Keratinocyte (primary cell): ENCODE measurements around the gene SCML2. TPM values are rescaled to one million over a fixed set of nuclear protein-coding genes. Genes with fewer than 3 reads are reported as not detected.

ENCODE experiments used
- DNase-seq: peaks from one replicate; pipeline ENCODE4 v3.0.0-alpha.2; 2011; ENCODE audit warnings: low read depth, missing footprints, low spot score
- FAIRE-seq: peaks from 2 replicates; lab custom pipeline; 2011; peaks lifted over from hg19 to GRCh38; lab: Jason Lieb, UNC
- H2AFZ ChIP-seq: 2 replicates; pipeline ENCODE4 v1.6.0; 2012; ENCODE audit warnings: low read length, control low read depth, inconsistent platforms; ENCODE audit not compliant: control insufficient read depth
- H3K27ac ChIP-seq: 2 replicates; pipeline ENCODE4 v1.5.1; 2011; ENCODE audit warnings: low read length; ENCODE audit not compliant: control insufficient read depth, insufficient read depth
- H3K27me3 ChIP-seq: 3 replicates; pipeline ENCODE4 v1.6.0; 2011; ENCODE audit warnings: low read length; ENCODE audit not compliant: control insufficient read depth, insufficient read depth; ENCODE audit errors: extremely low read depth
- H3K36me3 ChIP-seq, 2 experiments: 2 replicates in 1 of 2; 3 replicates in 1 of 2; pipeline ENCODE4 v1.5.1; 2011; ENCODE audit warnings: low read length in 2 of 2, mild to moderate bottlenecking in 1 of 2; ENCODE audit not compliant: control insufficient read depth in 2 of 2, insufficient read depth in 2 of 2; ENCODE audit errors: extremely low read depth in 1 of 2
- H3K4me1 ChIP-seq: 3 replicates; pipeline ENCODE4 v1.5.1; 2011; ENCODE audit warnings: low read length; ENCODE audit not compliant: control insufficient read depth, insufficient read depth; ENCODE audit errors: extremely low read depth
- H3K4me2 ChIP-seq: 3 replicates; pipeline ENCODE4 v1.6.0; 2011; ENCODE audit warnings: low read depth, low read length; ENCODE audit not compliant: control insufficient read depth, insufficient read depth; ENCODE audit errors: extremely low read depth
- H3K4me3 ChIP-seq, 3 experiments: fragments of 200-600 bp in 1 of 3; sonication (generic) in 1 of 3; 2 replicates in 2 of 3; 3 replicates in 1 of 3; pipeline ENCODE4 v1.5.1; 2011 to 2016; ENCODE audit warnings: low read length in 3 of 3, mild to moderate bottlenecking in 3 of 3, control low read depth in 2 of 3, inconsistent platforms in 1 of 3, low read depth in 1 of 3, mixed read lengths in 1 of 3, mixed run types in 1 of 3, moderate library complexity in 1 of 3; ENCODE audit not compliant: control insufficient read depth in 2 of 3, insufficient read depth in 2 of 3; ENCODE audit errors: extremely low read depth in 1 of 3
- H3K79me2 ChIP-seq: 2 replicates; pipeline ENCODE4 v1.6.0; 2012; ENCODE audit warnings: low read length; ENCODE audit not compliant: control insufficient read depth, insufficient read depth
- H3K9ac ChIP-seq: 3 replicates; pipeline ENCODE4 v1.6.0; 2011; ENCODE audit warnings: low read length; ENCODE audit not compliant: control insufficient read depth, insufficient read depth; ENCODE audit errors: extremely low read depth
- H3K9me1 ChIP-seq: 3 replicates; pipeline ENCODE4 v1.6.0; 2011; ENCODE audit warnings: low read length; ENCODE audit not compliant: control insufficient read depth, insufficient read depth; ENCODE audit errors: extremely low read depth
- H3K9me3 ChIP-seq: 2 replicates; pipeline ENCODE4 v1.5.1; 2012; ENCODE audit warnings: low read depth, low read length; ENCODE audit not compliant: control insufficient read depth
- H4K20me1 ChIP-seq: 3 replicates; pipeline ENCODE4 v1.6.0; 2011; ENCODE audit warnings: low read length; ENCODE audit not compliant: control insufficient read depth, insufficient read depth; ENCODE audit errors: extremely low read depth
- EZH2 ChIP-seq: IDR thresholded peaks from one replicate; pipeline ENCODE4 v1.6.1; 2012; ENCODE audit warnings: inconsistent platforms, mild to moderate bottlenecking, low read length, moderate library complexity
- dilution Hi-C: fragments of 300-500 bp; cut with MboI; formaldehyde crosslinking; loops from one replicate; pipeline ENCODE4 v1.7.0; 2020; ENCODE audit warnings: low sequenced_read_pairs; ENCODE audit not compliant: extremely low pct_ligation_motif_present
- polyA plus RNA-seq, 5 experiments: library from polyadenylated mRNA; depleted of rRNA in 3 of 5; stranded (reverse) in 3 of 5; stranded (forward) in 1 of 5; unstranded in 1 of 5; fragments of >200 nt; gene quantifications; 1 replicate in 1 of 5; 2 replicates in 3 of 5; 3 replicates in 1 of 5; pipeline versions ENCODE4 v1.2.1 to v1.2.3, GENCODE V29; 2011 to 2012; ENCODE audit warnings: missing spikeins in 2 of 5, low read depth in 1 of 5, low replicate concordance in 1 of 5
- TF ChIP-seq, protein P1 (sequence below), 3 experiments: IDR thresholded peaks in 1 of 3; conservative IDR thresholded peaks in 1 of 3; optimal IDR thresholded peaks in 1 of 3; 2 replicates in 2 of 3; 3 replicates in 1 of 3; pipeline versions ENCODE3 to v1.5.1; 2011; ENCODE audit warnings: low read length in 3 of 3, mild to moderate bottlenecking in 3 of 3, moderate library complexity in 2 of 3, control low read depth in 1 of 3, inconsistent platforms in 1 of 3; ENCODE audit not compliant: insufficient read depth in 2 of 3; ENCODE audit errors: extremely low read depth in 1 of 3

Gene SCML2
- polyA plus RNA-seq, 1 donor (not counting 4 experiments of a cell fraction or from before 2014, with no cell fraction given), result 0.64 TPM

DNA sequence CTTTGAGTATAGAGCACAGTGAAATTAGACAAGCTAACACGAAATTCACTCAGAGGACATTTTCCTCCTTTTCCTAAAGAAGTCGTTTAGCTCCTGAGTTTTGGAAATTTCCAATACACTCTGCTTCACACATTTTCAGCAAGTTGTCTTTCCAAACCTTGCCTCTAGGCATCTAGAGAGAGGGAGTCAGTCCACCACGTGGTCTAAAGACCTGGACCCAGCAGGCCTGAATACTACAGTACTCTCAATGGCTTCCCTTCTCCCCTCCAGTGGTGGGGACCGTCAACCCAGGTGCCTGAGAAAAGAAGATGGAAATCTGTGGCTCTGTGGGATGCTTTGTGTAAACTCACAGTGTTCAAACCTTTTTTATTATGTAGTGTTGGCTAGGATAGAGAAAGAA, 13.9 kb upstream of the SCML2 start:
- Histone ChIP-seq H3K27me3 (no peaks in the 10 kb centered on the region), H3K4me2 (no peak overlapping the region), H3K4me3 (no peak overlapping the region), H3K9me1 (no peaks in the 10 kb centered on the region), H3K79me2 (no peaks in the 10 kb centered on the region), H3K27ac (no peak overlapping the region), H3K9ac (no peak overlapping the region), H3K9me3 (no peaks in the 10 kb centered on the region), H3K4me1 (no peaks in the 10 kb centered on the region), H4K20me1 (no peaks in the 10 kb centered on the region), H3K36me3 (no peaks in the 10 kb centered on the region), H2AFZ (no peak overlapping the region)
- dilution Hi-C loops, result no loop called here
- TF ChIP-seq EZH2, result no peak
- TF ChIP-seq, protein P1, sequence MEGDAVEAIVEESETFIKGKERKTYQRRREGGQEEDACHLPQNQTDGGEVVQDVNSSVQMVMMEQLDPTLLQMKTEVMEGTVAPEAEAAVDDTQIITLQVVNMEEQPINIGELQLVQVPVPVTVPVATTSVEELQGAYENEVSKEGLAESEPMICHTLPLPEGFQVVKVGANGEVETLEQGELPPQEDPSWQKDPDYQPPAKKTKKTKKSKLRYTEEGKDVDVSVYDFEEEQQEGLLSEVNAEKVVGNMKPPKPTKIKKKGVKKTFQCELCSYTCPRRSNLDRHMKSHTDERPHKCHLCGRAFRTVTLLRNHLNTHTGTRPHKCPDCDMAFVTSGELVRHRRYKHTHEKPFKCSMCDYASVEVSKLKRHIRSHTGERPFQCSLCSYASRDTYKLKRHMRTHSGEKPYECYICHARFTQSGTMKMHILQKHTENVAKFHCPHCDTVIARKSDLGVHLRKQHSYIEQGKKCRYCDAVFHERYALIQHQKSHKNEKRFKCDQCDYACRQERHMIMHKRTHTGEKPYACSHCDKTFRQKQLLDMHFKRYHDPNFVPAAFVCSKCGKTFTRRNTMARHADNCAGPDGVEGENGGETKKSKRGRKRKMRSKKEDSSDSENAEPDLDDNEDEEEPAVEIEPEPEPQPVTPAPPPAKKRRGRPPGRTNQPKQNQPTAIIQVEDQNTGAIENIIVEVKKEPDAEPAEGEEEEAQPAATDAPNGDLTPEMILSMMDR (optimal IDR thresholded peaks at IDR 0.05 in 1 of 3, IDR thresholded peaks at IDR 0.05 in 1 of 3, conservative IDR thresholded peaks at IDR 0.05 in 1 of 3; ENCODE audit: extremely low read depth in 1 of 3, insufficient read depth in 2 of 3, low read length in 3 of 3), result no peak
- FAIRE-seq (no peak), DNase-seq (no peak)

DNA sequence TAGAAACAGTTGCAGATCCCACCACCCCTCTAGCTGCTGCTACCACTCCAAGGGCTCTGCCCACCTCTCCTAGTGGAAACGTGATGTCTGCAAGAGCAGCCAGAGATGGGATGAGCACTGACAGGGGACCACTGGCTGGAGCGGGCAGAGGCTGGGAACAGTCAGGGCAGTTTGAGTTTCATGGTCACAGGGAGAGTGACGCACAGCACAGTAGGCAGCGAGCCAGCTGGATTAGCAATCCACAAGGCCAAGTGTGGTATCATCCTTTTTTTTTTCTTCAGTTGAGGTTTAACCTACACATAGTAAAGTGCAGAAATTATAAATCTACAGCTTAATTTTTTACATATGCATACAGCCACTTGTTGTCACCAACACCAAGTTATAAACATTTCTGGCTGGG, 6.4 kb upstream of the SCML2 start:
- dilution Hi-C loops, result no loop called here
- DNase-seq (no peak), FAIRE-seq (no peak)
- TF ChIP-seq, protein P1 (optimal IDR thresholded peaks at IDR 0.05 in 1 of 3, IDR thresholded peaks at IDR 0.05 in 1 of 3, conservative IDR thresholded peaks at IDR 0.05 in 1 of 3; ENCODE audit: extremely low read depth in 1 of 3, insufficient read depth in 2 of 3, low read length in 3 of 3), result no peak
- TF ChIP-seq EZH2, result no peak
- Histone ChIP-seq H4K20me1 (no peaks in the 10 kb centered on the region), H3K9me1 (no peaks in the 10 kb centered on the region), H3K9me3 (no peaks in the 10 kb centered on the region), H2AFZ (no peak overlapping the region), H3K4me1 (no peaks in the 10 kb centered on the region), H3K4me2 (no peak overlapping the region), H3K27me3 (no peaks in the 10 kb centered on the region), H3K4me3 (no peak overlapping the region), H3K9ac (no peak overlapping the region), H3K27ac (no peak overlapping the region), H3K79me2 (no peaks in the 10 kb centered on the region), H3K36me3 (no peaks in the 10 kb centered on the region)
